Sciatic nerve (tissue), 2 donors: ENCODE measurements around the gene APOD. TPM values are rescaled to one million over a fixed set of nuclear protein-coding genes. Genes with fewer than 3 reads are reported as not detected.
"Not testable (repeated sequence)": the region's sequence is repeated elsewhere in the genome, so short reads cannot be mapped to it uniquely, and the experiment has no call there.

ENCODE experiments used
- ATAC-seq: fragments of 200-7000 bp; cut with Tn5 transposase; one replicate; pipeline ENCODE4 v1.9.1; 2020; ENCODE audit warnings: mild to moderate bottlenecking, moderate library complexity
- DNase-seq: peaks from one replicate; pipeline ENCODE4 v3.0.0-alpha.2; 2020; ENCODE audit warnings: low spot score
- intact Hi-C: fragments of 100-400 bp; cut with DNase I; formaldehyde crosslinking; loops from one replicate; pipeline ENCODE4 v1.14.2; 2022
- total RNA-seq: library from RNA; stranded (reverse); fragmentation: NEBNext Ultra II Directional; extraction: Animal tissue kit (Norgen Biotek cat#: 25700); gene quantifications from one replicate; pipeline ENCODE4 v1.2.1, GENCODE V29; 2021
- donor health status: DM: no; HTN: no; CAD: no.
- donor health status: DM: no; HTN: no; CAD: no.

Gene APOD
- total RNA-seq, 1 donor from 2014 or later: 6,445 TPM

DNA sequence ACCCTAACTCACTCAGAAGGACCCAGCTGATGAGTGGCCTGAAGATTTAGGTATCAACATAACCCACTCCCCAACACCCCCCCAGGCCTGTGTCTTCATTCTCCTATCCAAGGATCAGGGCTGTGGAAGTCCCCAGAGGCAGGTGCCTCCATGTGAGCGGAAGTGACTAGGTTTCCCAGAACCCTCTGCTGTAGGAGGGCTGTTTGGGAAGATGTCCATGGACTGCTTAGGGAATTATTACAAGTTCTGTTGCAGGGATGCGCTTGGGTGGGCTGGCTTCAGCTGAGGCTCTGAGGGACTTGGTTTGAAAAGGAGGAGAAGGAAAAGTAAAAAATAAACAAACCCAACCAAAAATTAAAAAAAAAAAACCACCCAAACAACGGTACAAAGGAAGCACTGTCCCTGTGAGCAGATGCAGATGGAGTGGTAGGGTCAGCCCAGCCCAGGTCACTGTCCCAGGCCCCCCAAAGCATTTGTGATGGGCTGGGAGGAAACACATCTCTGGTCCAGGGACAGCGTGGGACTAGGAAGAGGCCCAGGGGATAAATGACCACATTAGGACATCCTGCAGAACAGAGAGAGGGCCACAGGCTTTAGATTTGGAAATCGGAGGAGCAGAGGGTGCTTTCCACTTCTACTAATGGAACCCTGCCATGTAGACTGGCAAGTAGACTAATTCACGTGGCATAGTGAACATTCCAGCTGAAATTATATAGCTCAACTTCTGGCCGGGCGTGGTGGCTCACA is 12.2 kb upstream of the APOD start:
- no peak for DNase-seq
- intact Hi-C loops: no loop called here
- peak; percentile 69 for ATAC-seq

DNA sequence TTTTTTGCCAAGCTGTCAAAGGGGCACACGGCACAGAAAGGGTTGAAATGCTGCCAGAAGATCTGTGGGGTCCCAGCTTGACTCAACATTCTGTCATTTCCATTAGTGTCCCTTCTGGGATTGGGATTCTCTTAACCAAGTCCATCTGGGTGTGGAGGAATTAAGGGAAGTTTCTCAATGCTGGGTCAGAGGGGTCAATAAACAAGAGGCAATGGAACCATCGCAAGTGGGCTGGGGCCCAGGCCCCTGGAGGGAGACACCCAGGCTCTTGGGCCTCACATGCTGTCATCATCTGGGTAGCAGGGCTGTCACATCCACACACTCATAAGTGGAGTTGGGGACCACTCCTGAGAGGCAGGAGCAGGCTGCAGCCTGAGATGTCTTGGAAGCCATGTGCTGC is 8.1 kb upstream of the APOD start:
- peak; percentile 70 for ATAC-seq
- intact Hi-C loops: no loop called here
- DNase-seq: no peak

DNA sequence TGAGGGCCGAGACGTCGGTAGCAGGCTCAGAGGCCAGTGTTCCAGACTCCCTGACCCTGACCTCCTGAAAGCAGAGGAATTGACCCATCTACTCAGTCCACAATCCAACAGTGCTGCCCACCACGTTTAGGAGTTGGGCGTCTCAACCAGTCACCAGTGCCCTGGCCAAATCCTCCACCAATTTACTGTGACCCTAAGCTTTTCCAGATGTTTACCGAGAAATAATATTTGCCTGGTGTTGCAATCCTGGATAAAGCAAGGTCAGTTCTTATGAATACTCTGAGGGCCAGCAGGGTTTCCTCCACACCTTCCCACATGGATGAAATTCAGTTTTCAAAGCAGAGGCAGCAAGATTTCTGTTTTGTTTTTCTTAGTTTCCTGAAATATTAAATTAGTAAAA is 7.5 kb upstream of the APOD start:
- ATAC-seq (peak; percentile 85), DNase-seq (no peak)
- intact Hi-C loops: no loop called here

DNA sequence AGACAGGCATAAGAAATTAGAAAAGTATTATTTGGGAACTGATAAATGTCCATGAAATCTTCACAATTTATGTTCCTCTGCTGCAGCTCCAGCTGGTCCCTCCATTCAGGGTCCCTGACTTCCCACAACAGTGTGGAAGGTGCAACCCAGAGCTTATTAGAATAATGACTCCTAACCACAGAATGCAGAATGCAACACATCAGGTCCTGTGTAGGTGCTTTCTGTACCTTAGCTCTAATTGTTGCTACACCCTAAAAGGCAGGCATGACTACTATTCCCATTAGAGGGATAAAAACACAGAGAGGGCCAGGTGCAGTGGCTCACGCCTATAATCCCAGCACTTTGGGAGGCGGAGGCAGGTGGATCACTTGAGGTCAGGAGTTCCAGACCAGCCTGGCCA is 6.6 kb upstream of the APOD start:
- intact Hi-C loops, ATAC-seq, DNase-seq: not testable (repeated sequence)

DNA sequence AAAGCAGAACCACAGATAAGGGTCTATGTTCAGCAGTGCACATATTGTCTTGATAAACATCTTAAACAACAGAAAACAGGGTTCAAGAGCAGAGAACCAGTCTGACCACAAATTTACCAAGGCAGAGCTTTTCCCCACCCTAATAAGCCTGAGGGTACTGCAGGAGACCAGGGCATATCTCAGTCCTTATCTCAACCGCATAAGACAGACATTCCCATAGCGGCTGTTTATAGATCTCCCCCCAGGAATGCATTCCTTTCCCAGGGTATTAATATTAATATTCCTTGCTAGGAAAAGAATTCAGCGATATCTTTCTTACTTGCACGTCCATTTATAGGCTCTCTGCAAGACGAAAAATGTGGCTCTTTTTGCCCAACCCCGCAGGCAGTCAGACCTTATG is 6.1 kb upstream of the APOD start:
- DNase-seq, ATAC-seq, intact Hi-C loops: not testable (repeated sequence)

DNA sequence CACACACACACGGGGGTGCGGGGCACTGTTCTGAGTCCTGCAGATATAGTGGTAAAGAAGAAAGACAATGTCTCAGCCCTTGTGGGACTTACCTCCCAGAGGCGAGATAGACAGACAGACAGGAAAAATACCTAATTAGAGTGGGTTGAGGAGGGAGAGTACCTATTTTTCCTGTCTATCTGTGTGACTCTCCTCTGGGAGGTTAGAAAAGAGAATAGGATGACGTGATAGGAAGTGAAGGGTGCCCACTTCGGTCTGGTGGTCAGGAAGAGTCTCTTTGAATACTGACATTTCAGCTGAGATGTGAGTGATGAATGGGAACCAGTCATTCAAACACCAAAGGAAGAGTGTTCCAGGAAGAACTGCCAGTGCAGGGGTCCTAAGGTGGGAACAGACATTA is 4.1 kb upstream of the APOD start:
- no peak for DNase-seq
- no peak for ATAC-seq

DNA sequence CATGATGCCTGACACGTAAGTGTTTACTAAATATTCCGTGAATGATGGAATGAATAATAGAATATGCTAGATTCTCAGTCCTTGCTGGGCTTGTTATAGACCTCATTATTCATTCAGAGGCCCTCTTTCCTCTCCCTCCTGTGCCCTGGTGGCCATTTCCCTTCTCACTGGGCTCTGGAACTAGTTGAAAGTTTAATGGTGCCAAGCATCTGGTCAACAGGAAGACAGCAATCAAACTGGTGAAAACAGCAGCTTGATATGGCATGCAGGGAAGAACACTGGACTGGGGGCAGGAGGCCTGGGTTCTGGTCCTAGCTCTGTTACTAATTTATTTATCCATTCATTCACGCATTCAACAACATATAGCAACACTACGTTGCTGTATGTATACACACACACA is 3.7 kb upstream of the APOD start:
- ATAC-seq (no peak), DNase-seq (no peak)
- intact Hi-C loops: no loop called here

More for the DNA sequence above, 4.1 kb upstream of the APOD start:
- intact Hi-C loops: no loop called here

DNA sequence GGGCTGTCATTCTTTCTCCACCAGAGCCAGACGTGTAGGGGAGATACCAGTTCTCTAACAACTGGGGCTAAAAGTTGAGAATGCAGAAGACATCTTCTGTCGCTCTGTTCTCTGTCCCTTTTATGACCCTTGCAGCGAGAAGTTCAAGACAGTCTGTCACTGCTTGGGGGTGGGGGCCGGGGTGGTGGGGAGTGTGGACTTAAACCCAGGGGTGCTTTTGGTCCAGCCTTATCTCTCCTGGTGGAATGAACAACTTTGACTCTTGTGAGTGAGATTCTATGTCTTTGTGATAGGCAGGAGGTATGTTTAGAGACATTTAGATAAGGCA is 767 bp upstream of the APOD start:
- ATAC-seq (no peak), DNase-seq (no peak)

DNA sequence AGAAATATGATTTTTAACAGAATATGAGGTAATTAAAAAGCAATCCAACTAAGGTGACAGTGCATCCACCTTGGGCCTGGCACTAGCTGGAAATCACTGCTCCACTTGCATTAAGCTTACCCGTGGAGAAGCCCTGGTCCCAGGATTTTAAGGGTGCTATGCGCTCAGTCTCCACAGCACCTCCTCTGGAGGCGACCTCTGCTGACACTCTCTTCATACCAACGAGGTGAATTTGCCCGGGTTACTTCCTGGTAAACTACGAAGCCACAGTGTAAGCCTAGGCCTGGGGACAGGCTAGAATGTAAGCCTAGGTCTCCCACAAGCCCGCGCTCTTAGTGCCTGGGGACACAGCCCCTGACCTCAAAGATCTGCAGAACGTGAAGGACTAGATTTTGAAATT is 793 bp downstream of the APOD start:
- ATAC-seq: peak; percentile 9
- intact Hi-C loops: no loop called here
- DNase-seq: no peak

More for the DNA sequence above, 767 bp upstream of the APOD start:
- intact Hi-C loops: no loop called here

DNA sequence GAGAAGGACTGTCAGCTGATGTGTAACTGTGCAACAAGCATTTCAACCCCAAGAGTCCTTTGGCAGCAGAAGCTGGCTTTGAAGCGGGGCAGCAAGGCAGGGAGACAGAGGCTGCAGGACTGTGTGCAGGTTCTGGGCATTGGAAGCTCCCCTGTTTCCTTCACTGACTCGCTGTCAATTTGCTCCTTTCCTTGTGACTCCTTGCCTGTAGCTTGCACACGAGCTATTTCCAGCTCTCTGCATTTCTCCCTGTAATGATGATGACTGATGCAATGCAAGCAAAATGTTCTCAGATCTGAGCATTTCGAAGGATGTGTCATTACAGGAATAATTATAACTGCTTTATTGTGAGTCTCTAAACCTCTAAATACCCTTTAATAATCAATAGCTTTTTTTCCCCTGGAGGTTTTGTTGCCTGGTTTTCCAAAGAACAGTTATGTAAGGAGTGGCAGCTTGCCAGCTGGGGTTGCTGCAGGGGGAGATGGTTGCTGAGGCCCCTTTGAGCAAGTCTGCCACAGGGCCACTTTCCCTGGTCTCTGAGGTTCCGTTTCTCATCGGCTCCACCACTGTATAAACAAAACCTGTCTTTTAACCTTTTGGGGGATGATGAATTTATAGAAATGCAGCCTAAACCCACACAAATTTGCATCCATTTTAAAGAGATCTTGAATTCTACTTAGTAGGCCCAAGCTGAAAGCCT is 2.8 kb downstream of the APOD start:
- ATAC-seq (no peak), DNase-seq (no peak)
- intact Hi-C loops: no loop called here

DNA sequence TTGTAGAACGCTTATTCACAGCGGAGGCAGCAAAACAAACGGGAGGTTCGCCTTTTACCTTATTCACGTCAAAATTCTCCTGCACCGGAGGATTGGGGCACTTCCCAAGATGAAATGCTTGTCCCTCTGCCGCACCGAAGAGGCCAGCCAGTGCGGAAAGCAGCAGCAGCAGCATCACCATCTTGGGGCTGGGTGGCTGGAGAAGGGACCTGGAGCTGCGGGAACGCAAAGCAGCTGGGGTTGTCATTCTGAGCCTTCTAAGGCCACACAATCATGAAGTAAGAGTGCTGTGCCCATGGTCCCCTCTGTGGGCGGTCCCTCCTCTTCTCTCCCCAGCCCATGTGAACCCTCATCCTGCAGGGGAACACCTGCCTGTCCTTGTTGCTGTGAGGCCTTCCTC is 4.5 kb downstream of the APOD start:
- intact Hi-C loops: no loop called here

DNA sequence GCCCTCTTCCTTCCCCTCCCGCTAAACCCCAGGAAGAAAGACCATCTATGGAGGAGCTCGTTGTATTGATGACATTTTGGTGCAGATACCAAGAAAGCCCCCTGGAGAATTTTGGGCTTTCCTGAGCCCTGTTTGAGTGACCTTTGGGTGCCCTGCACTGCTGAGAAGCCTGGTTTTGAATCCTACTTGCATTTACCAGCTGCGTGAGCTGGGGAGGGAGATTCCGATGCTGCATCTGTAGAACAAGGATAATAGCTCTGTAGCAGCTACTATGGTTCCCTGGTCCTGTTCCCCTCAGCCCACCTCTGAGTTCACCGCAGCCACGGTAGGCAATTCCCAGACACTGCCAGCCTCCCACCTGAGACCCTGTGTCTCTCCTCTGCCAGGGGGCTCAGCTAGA is 5.2 kb downstream of the APOD start:
- intact Hi-C loops: no loop called here
- DNase-seq: no peak
- no peak for ATAC-seq

More for the DNA sequence above, 4.5 kb downstream of the APOD start:
- ATAC-seq (no peak), DNase-seq (no peak)

DNA sequence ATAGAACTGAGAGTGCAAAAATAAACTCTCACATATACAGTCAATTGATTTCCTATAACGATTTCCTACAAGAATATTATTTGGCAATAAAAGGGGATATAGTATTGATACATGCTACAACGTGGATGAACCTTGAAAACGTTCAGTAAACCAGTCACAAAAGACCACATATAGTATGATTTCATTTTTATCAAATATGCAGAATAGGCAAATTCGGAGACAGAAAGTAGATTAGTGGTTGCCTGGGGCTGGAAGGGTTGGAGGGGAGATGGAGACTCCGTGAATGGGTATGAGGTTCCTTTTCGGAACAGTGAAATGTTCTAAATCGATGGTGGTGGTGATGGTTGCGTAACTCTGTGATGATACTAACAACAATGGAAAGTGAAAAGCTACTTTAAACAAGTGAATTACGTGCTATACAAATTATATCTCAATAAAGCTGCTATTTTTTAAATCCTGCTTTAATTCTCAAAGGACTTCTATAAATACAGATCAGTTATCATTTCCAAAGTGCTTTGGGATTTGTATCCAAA is 6.0 kb downstream of the APOD start:
- ATAC-seq (no peak), DNase-seq (no peak)
- intact Hi-C loops: no loop called here

DNA sequence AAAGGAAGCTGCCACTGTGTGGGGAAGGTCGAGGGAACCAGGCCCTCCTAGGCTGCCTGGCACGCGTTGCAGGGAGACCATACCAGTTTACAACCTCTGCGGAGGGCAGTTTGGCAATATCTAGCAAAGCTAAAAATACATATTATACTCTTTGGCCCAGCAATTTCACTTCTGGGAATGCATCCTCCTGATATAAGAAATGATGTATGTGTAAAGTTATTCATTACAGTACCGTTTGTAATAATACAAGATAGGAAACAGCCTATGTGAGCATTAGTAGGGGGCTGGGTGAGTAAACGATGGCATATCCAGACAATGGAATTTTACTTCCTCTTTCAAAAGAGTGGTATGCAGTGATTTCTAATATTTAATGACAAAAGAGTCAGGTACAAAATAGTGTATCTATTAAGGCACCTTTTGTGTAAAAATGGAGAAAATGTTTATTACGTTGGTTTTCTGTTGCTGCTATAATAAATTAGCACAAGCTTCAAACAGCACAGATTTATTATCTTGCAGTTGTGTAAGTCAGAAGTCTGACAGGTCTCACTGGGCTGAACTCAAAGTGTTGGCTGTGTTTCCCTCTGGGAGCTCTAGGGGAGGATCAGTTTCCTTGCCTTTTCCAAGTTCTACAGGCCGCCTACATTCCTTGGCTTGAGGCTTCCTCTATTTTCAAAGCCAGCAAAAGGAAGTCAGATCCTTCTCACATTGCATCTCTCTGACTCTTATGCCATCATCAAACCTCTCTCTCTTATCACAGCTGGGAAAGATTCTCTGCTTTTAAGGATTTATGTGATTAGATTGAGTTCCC is 9.0 kb downstream of the APOD start:
- peak; percentile 29 for ATAC-seq
- DNase-seq: no peak
- intact Hi-C loops: no loop called here

DNA sequence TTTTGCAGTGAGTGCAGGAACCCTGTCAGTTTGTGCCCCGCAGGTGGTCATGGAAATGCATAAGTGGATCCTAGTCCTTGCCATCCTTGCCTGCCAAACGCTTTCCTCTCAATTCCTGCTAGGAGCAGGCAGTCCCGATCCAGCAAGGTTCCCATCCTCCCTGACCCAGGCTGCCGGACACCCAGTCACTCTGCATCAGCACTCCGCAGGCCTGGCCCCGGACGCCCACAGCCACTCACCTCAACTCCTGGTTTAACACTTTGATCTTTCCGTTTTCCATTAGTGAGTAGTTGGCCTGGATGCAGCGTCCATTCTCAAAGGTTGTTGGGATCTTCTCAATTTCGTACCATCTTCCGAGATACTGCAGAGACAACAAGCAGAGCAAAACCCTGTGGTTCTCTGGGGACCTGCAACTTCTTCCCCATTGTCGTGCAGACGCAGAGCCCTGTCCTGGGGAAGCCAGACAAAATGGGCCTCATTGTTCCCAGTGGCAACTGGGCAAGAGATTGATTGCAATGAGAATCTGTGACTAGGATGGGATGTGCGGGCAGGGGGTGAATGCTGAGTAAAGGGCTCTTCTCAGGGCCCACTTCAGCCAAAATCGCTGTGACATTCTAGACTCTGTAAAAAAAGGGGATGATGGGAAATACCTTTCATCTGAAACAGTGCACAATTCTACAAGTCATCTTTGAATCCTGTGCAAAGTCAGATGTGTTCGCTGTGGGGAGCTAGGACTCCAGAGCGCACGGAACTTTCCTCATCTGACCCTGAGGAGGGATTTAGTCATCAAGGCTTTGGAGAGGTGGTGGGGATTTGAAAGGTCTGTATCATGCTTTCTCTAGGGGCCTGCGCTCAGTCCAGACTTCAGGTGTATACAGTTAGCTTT is 9.9 kb downstream of the APOD start:
- intact Hi-C loops: no loop called here
- ATAC-seq (no peak), DNase-seq (no peak)

DNA sequence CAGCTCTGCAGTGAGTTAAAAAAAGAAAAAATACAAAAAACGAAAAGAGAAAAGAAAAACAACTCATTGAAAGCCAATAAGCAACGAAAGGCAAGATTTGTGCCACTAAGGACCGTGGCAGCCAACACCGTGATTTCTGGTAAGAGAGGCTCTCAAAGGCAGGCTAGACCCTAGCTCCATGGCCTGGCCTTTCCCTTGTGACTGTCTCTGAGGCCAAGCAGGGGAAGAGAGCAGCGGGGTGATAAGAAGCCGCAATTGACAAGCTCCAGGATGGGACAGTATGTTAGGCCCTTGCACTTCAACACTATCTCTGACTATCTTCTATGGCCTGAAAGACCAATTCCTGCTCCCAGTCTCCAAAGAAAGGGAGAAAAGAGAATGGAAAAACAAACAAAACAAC is 12.4 kb downstream of the APOD start:
- no peak for DNase-seq
- intact Hi-C loops: no loop called here
- ATAC-seq: no peak

DNA sequence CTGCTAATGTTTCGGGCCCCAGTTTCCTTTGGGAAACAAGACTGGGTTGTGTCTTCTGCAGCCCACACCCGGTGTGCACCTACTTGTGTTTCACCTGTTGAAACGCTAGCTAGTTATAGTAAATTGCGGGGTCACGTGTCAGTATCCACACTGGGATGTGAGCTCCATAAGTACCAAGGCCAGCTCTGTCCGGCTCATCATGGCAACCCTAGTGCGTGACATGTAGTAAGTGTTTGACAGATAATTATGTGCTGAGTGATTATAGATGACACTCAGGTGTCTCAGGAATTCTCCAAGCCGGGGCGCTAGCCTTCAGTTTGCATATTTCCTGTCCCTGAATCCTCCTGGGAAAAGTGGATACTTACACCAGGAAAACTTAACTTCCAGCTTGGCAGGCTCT is 12.8 kb downstream of the APOD start:
- intact Hi-C loops: no loop called here
- no peak for ATAC-seq
- DNase-seq: no peak

DNA sequence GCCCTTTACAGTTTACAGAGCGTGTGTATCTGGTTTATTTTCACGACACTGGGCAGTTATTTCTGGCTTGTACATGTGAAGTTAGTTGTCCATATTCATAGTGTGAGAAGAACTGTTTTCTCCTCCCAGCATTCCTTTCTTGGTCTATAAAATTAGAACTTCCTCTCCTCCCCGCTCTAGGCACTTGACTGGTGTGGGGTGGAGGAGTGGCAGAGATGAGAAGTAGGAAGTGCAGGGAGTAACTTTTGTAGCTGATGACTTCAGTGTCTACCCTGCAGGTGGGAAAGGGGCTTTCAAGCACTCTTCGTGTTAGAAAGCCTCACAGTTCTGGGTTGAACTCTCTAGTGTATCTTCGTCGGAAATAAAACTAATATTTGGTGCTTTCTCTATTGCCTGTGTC is 13.4 kb downstream of the APOD start:
- peak; percentile 29 for ATAC-seq
- no peak for DNase-seq
- intact Hi-C loops: no loop called here

DNA sequence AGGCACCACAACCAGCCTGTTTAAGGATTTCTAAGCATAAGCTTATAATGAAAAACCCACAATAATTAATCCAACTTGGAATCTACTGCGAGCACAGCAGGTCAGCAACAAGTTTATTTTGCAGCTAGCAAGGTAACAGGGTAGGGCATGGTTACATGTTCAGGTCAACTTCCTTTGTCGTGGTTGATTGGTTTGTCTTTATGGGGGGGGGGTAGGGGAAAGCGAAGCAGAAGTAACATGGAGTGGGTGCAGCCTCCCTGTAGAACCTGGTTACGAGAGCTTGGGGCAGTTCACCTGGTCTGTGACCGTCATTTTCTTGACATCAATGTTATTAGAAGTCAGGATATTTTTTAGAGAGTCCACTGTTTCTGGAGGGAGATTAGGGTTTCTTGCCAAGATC is 15.1 kb downstream of the APOD start:
- DNase-seq (no peak), ATAC-seq (peak; percentile 14)
- intact Hi-C loops: no loop called here
